ENCODE measurements around the gene SHISA5.

DNA sequence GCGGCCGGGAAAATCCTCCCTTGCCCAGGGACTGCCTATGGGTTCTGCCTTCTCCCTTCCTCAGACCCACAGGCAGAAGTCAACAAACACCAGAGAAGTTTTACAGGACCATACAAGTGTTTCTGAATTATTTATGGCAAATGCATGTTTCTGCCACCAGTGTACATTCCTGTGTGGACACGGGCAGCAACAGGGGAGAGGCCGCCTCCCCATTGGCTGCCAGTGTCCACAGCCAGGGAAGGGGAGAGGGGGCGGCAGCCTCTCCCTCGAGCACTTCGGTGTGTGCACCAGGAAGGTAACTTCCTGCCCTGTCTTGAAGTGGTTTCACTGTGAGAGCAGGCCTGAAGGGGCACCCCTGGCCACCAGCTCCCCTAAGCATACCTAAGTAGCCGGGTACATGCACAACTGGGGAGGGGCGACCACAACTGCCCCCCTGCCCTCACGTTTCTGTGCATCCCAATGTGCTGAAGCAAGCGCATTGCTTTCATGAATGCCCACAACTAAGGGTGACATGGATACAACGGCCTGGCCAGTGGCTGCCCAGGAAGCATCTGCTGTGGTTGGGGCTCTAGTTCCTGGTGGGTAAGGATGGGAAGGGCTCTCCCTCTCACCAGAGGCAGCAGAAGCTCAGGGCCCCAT, 14.8 kb upstream of the SHISA5 start:
- TF ChIP-seq POLR2AphosphoS2 (IDR thresholded peaks at IDR 0.05; ENCODE audit: low read depth, low read length) (no peak), EZH2 (IDR thresholded peaks at IDR 0.05; ENCODE audit: borderline replicate concordance, control insufficient read depth, low read depth, low read length) (no peak), POLR2A (IDR thresholded peaks at IDR 0.05; ENCODE audit: low read depth, low read length) (no peak), SP1 (IDR thresholded peaks at IDR 0.05; ENCODE audit: low read depth, low read length) (no peak), YBX1 (IDR thresholded peaks at IDR 0.05) (no peak), GABPA (IDR thresholded peaks at IDR 0.05; ENCODE audit: low read depth) (no peak), MTA3 (IDR thresholded peaks at IDR 0.05; ENCODE audit: borderline replicate concordance, low read length) (no peak), POLR2AphosphoS5 (IDR thresholded peaks at IDR 0.05; ENCODE audit: low read length) (no peak), MYC (IDR thresholded peaks at IDR 0.05; ENCODE audit: insufficient read depth, insufficient read length, insufficient replicate concordance, low read length, severe bottlenecking) (no peak)
- TF ChIP-seq, protein P1, sequence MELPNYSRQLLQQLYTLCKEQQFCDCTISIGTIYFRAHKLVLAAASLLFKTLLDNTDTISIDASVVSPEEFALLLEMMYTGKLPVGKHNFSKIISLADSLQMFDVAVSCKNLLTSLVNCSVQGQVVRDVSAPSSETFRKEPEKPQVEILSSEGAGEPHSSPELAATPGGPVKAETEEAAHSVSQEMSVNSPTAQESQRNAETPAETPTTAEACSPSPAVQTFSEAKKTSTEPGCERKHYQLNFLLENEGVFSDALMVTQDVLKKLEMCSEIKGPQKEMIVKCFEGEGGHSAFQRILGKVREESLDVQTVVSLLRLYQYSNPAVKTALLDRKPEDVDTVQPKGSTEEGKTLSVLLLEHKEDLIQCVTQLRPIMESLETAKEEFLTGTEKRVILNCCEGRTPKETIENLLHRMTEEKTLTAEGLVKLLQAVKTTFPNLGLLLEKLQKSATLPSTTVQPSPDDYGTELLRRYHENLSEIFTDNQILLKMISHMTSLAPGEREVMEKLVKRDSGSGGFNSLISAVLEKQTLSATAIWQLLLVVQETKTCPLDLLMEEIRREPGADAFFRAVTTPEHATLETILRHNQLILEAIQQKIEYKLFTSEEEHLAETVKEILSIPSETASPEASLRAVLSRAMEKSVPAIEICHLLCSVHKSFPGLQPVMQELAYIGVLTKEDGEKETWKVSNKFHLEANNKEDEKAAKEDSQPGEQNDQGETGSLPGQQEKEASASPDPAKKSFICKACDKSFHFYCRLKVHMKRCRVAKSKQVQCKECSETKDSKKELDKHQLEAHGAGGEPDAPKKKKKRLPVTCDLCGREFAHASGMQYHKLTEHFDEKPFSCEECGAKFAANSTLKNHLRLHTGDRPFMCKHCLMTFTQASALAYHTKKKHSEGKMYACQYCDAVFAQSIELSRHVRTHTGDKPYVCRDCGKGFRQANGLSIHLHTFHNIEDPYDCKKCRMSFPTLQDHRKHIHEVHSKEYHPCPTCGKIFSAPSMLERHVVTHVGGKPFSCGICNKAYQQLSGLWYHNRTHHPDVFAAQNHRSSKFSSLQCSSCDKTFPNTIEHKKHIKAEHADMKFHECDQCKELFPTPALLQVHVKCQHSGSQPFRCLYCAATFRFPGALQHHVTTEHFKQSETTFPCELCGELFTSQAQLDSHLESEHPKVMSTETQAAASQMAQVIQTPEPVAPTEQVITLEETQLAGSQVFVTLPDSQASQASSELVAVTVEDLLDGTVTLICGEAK (IDR thresholded peaks at IDR 0.05; ENCODE audit: borderline replicate concordance), result no peak
- TF ChIP-seq, protein P2, sequence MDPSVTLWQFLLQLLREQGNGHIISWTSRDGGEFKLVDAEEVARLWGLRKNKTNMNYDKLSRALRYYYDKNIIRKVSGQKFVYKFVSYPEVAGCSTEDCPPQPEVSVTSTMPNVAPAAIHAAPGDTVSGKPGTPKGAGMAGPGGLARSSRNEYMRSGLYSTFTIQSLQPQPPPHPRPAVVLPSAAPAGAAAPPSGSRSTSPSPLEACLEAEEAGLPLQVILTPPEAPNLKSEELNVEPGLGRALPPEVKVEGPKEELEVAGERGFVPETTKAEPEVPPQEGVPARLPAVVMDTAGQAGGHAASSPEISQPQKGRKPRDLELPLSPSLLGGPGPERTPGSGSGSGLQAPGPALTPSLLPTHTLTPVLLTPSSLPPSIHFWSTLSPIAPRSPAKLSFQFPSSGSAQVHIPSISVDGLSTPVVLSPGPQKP (IDR thresholded peaks at IDR 0.05; ENCODE audit: low read depth, low read length), result no peak
